Activated CD4-positive, alpha-beta T cell treated with anti-CD3 and anti-CD28 coated beads for 4 hours (primary cell): Measurements from ENCODE around the gene SYNDIG1.

Experiments
- DNase-seq, 2 donors: peaks; one replicate each; pipeline ENCODE4 v3.0.0-alpha.2; 2020

SYNDIG1 gene

GRCh38 chr20:24469116-24469893 lies at the start of gene SYNDIG1:
Gene SYNDIG1, plus strand, starts transcription at chr20:24469629. Its CDS starts 73,469 bp downstream, at chr20:24543098.
- DNase-seq: no peak

GRCh38 chr20:24419786-24420185 lies 49.6 kb upstream of the SYNDIG1 start:
- no peak for DNase-seq

- no peak for DNase-seq
Observed at GRCh38 chr20:24420567-24420966, 48.9 kb upstream of the SYNDIG1 start.

- DNase-seq: no peak
Observed at GRCh38 chr20:24421071-24421470, 48.4 kb upstream of the SYNDIG1 start.

- no peak for DNase-seq
Observed at GRCh38 chr20:24422091-24422760, 47.2 kb upstream of the SYNDIG1 start.

GRCh38 chr20:24423390-24424313 lies 45.8 kb upstream of the SYNDIG1 start:
- no peak for DNase-seq

- no peak for DNase-seq
Observed at GRCh38 chr20:24425523-24426135, 43.8 kb upstream of the SYNDIG1 start.

- no peak for DNase-seq
Observed at GRCh38 chr20:24431279-24432045, 38.0 kb upstream of the SYNDIG1 start.

- no peak for DNase-seq
Observed at GRCh38 chr20:24432046-24432442, 37.4 kb upstream of the SYNDIG1 start.

- DNase-seq: no peak
Observed at GRCh38 chr20:24436160-24436559, 33.3 kb upstream of the SYNDIG1 start.

GRCh38 chr20:24437196-24438082 lies 32.0 kb upstream of the SYNDIG1 start:
- no peak for DNase-seq

- no peak for DNase-seq
Observed at GRCh38 chr20:24438331-24438730, 31.1 kb upstream of the SYNDIG1 start.

- no peak for DNase-seq
Observed at GRCh38 chr20:24439737-24440387, 29.6 kb upstream of the SYNDIG1 start.

- no peak for DNase-seq
Observed at GRCh38 chr20:24441661-24442060, 27.8 kb upstream of the SYNDIG1 start.

GRCh38 chr20:24442909-24443308 lies 26.5 kb upstream of the SYNDIG1 start:
- no peak for DNase-seq

- no peak for DNase-seq
Observed at GRCh38 chr20:24443436-24443835, 26.0 kb upstream of the SYNDIG1 start.

GRCh38 chr20:24444526-24445190 lies 24.8 kb upstream of the SYNDIG1 start:
- no peak for DNase-seq

- no peak for DNase-seq
Observed at GRCh38 chr20:24445510-24446170, 23.8 kb upstream of the SYNDIG1 start.

- DNase-seq: no peak
Observed at GRCh38 chr20:24446811-24447210, 22.6 kb upstream of the SYNDIG1 start.
